Measurements from ENCODE around the gene SLC4A7. TPM values are rescaled to one million over a fixed set of nuclear protein-coding genes. Genes with fewer than 3 reads are reported as not detected.

SLC4A7 gene
- total RNA-seq, 1 donor = 281 TPM

- peaks cover 26% of the 10 kb centered on the region for H3K4me1 ChIP-seq (ENCODE audit: insufficient read depth, low read length)
- H3K27me3 ChIP-seq (ENCODE audit: insufficient read depth, low read length) = no peaks in the 10 kb centered on the region
- no peak for DNase-seq (ENCODE audit: insufficient read length, low spot score, missing footprints)
- no peaks in the 10 kb centered on the region for H4K20me1 ChIP-seq (ENCODE audit: insufficient read depth, low read length)
- H3K27ac ChIP-seq (ENCODE audit: low read depth, low read length) = no peak overlapping the region
- no peak for TF ChIP-seq CTCF (IDR thresholded peaks at IDR 0.05; ENCODE audit: extremely low read depth, low read depth, low read length)
- H3K4me2 ChIP-seq (ENCODE audit: insufficient read depth, low read length) = no peak overlapping the region
- H3K79me2 ChIP-seq (ENCODE audit: insufficient read depth, low read length) = no peaks in the 10 kb centered on the region
- no peak overlapping the region for H3K4me3 ChIP-seq (ENCODE audit: insufficient read depth, low read length)
- no peaks in the 10 kb centered on the region for H3K9me3 ChIP-seq (ENCODE audit: low read depth, low read length)
- no peaks in the 10 kb centered on the region for H3K36me3 ChIP-seq (ENCODE audit: insufficient read depth, low read length)
- H2AFZ ChIP-seq (ENCODE audit: low read length) = no peak overlapping the region
Observed at GRCh38 chr3:27500986-27501385, 16.8 kb upstream of the SLC4A7 start.

GRCh38 chr3:27500035-27500434 lies 15.9 kb upstream of the SLC4A7 start:
- Histone ChIP-seq H3K36me3 (ENCODE audit: insufficient read depth, low read length) (no peaks in the 10 kb centered on the region), H3K27ac (ENCODE audit: low read depth, low read length) (no peak overlapping the region), H3K9me3 (ENCODE audit: low read depth, low read length) (no peaks in the 10 kb centered on the region), H3K27me3 (ENCODE audit: insufficient read depth, low read length) (no peaks in the 10 kb centered on the region), H4K20me1 (ENCODE audit: insufficient read depth, low read length) (no peaks in the 10 kb centered on the region), H3K4me3 (ENCODE audit: insufficient read depth, low read length) (no peak overlapping the region), H3K4me2 (ENCODE audit: insufficient read depth, low read length) (no peak overlapping the region), H3K4me1 (ENCODE audit: insufficient read depth, low read length) (peaks cover 19% of the 10 kb centered on the region), H2AFZ (ENCODE audit: low read length) (no peak overlapping the region), H3K79me2 (ENCODE audit: insufficient read depth, low read length) (no peaks in the 10 kb centered on the region)
- TF ChIP-seq CTCF (IDR thresholded peaks at IDR 0.05; ENCODE audit: extremely low read depth, low read depth, low read length) = no peak
- DNase-seq (ENCODE audit: insufficient read length, low spot score, missing footprints) = no peak

- H2AFZ ChIP-seq (ENCODE audit: low read length) = no peak overlapping the region
- H3K4me3 ChIP-seq (ENCODE audit: insufficient read depth, low read length) = no peak overlapping the region
- no peaks in the 10 kb centered on the region for H3K79me2 ChIP-seq (ENCODE audit: insufficient read depth, low read length)
- peaks cover under 1% of the 10 kb centered on the region for H3K4me1 ChIP-seq (ENCODE audit: insufficient read depth, low read length)
- TF ChIP-seq CTCF (IDR thresholded peaks at IDR 0.05; ENCODE audit: extremely low read depth, low read depth, low read length) = no peak
- no peak overlapping the region for H3K27ac ChIP-seq (ENCODE audit: low read depth, low read length)
- DNase-seq (ENCODE audit: insufficient read length, low spot score, missing footprints) = no peak
- no peaks in the 10 kb centered on the region for H3K27me3 ChIP-seq (ENCODE audit: insufficient read depth, low read length)
- H4K20me1 ChIP-seq (ENCODE audit: insufficient read depth, low read length) = no peaks in the 10 kb centered on the region
- H3K4me2 ChIP-seq (ENCODE audit: insufficient read depth, low read length) = no peak overlapping the region
- H3K9me3 ChIP-seq (ENCODE audit: low read depth, low read length) = no peaks in the 10 kb centered on the region
- H3K36me3 ChIP-seq (ENCODE audit: insufficient read depth, low read length) = no peaks in the 10 kb centered on the region
Observed at GRCh38 chr3:27494784-27495183, 10.6 kb upstream of the SLC4A7 start.

GRCh38 chr3:27488821-27489220 lies 4.6 kb upstream of the SLC4A7 start:
- no peak for TF ChIP-seq CTCF (IDR thresholded peaks at IDR 0.05; ENCODE audit: extremely low read depth, low read depth, low read length)

More at GRCh38 chr3:27488821-27489220, 4.6 kb upstream of the SLC4A7 start:
- Histone ChIP-seq H3K4me1 (ENCODE audit: insufficient read depth, low read length) (no peaks in the 10 kb centered on the region), H3K4me3 (ENCODE audit: insufficient read depth, low read length) (no peak overlapping the region), H3K9me3 (ENCODE audit: low read depth, low read length) (no peaks in the 10 kb centered on the region), H2AFZ (ENCODE audit: low read length) (no peak overlapping the region), H3K79me2 (ENCODE audit: insufficient read depth, low read length) (peaks cover 4% of the 10 kb centered on the region), H4K20me1 (ENCODE audit: insufficient read depth, low read length) (no peaks in the 10 kb centered on the region), H3K4me2 (ENCODE audit: insufficient read depth, low read length) (no peak overlapping the region), H3K27me3 (ENCODE audit: insufficient read depth, low read length) (no peaks in the 10 kb centered on the region), H3K27ac (ENCODE audit: low read depth, low read length) (no peak overlapping the region), H3K36me3 (ENCODE audit: insufficient read depth, low read length) (no peaks in the 10 kb centered on the region)
- no peak for DNase-seq (ENCODE audit: insufficient read length, low spot score, missing footprints)
